Trophoblast cell (in vitro differentiated cells and primary cell): ENCODE measurements around the gene RBPJL.
"Not testable (repeated sequence)": the region's sequence is repeated elsewhere in the genome, so short reads cannot be mapped to it uniquely, and the experiment has no call there.

ENCODE experiments used
- DNase-seq, 2 donors: peaks; one replicate each; pipeline ENCODE4 v3.0.0-alpha.2; 2016
- H2AFZ ChIP-seq: 2 replicates; pipeline ENCODE4 v1.6.1; 2013; ENCODE audit warnings: low read length, moderate library complexity, mild to moderate bottlenecking; ENCODE audit not compliant: insufficient read depth, poor library complexity
- H2AK5ac ChIP-seq: 2 replicates; pipeline ENCODE4 v1.6.1; 2013; ENCODE audit warnings: mild to moderate bottlenecking, low read length
- H2BK120ac ChIP-seq: 2 replicates; pipeline ENCODE4 v1.6.1; 2013; ENCODE audit warnings: low read length, mild to moderate bottlenecking, moderate library complexity; ENCODE audit not compliant: insufficient read depth, poor library complexity
- H2BK12ac ChIP-seq: 2 replicates; pipeline ENCODE4 v1.6.1; 2013; ENCODE audit warnings: mild to moderate bottlenecking, low read length, moderate library complexity
- H2BK5ac ChIP-seq: 2 replicates; pipeline ENCODE4 v1.6.1; 2013; ENCODE audit warnings: low read length, low read depth, moderate library complexity, mild to moderate bottlenecking; ENCODE audit not compliant: poor library complexity
- H3K14ac ChIP-seq: 2 replicates; pipeline ENCODE4 v1.6.1; 2013; ENCODE audit warnings: mild to moderate bottlenecking, low read length
- H3K18ac ChIP-seq: 2 replicates; pipeline ENCODE4 v1.6.1; 2013; ENCODE audit warnings: mild to moderate bottlenecking, low read length
- H3K23ac ChIP-seq: 2 replicates; pipeline ENCODE4 v1.6.1; 2013; ENCODE audit warnings: low read length
- H3K27ac ChIP-seq: 2 replicates; pipeline ENCODE4 v1.5.1; 2013; ENCODE audit warnings: low read depth, mild to moderate bottlenecking, inconsistent platforms, low read length, moderate library complexity
- H3K27me3 ChIP-seq: 2 replicates; pipeline ENCODE4 v1.6.1; 2013; ENCODE audit warnings: inconsistent platforms, mild to moderate bottlenecking, low read length, moderate library complexity; ENCODE audit not compliant: insufficient read depth
- H3K36me3 ChIP-seq, 2 experiments: 1 replicate in 1 of 2; 2 replicates in 1 of 2; pipeline ENCODE4 v1.6.1; 2013; ENCODE audit warnings: low read length in 2 of 2, mild to moderate bottlenecking in 2 of 2, moderate library complexity in 1 of 2; ENCODE audit not compliant: insufficient read depth in 2 of 2, control insufficient read depth in 1 of 2
- H3K4ac ChIP-seq: 2 replicates; pipeline ENCODE4 v1.6.1; 2013; ENCODE audit warnings: low read depth, mild to moderate bottlenecking, low read length, moderate library complexity
- H3K4me1 ChIP-seq, 2 experiments: 1 replicate in 1 of 2; 2 replicates in 1 of 2; pipeline ENCODE4 v1.6.1; 2013; ENCODE audit warnings: low read length in 2 of 2, mild to moderate bottlenecking in 2 of 2, moderate library complexity in 1 of 2; ENCODE audit not compliant: insufficient read depth in 2 of 2, control insufficient read depth in 1 of 2
- H3K4me2 ChIP-seq: 2 replicates; pipeline ENCODE4 v1.6.1; 2013; ENCODE audit warnings: inconsistent platforms, mild to moderate bottlenecking, low read length, moderate library complexity
- H3K4me3 ChIP-seq: 2 replicates; pipeline ENCODE4 v1.5.1; 2013; ENCODE audit warnings: mild to moderate bottlenecking, low read depth, low read length, inconsistent platforms
- H3K79me1 ChIP-seq: one replicate; pipeline ENCODE4 v1.6.1; 2013; ENCODE audit warnings: low read length
- H3K79me2 ChIP-seq: 2 replicates; pipeline ENCODE4 v1.6.1; 2013; ENCODE audit warnings: low read length, mild to moderate bottlenecking; ENCODE audit not compliant: control insufficient read depth, insufficient read depth, poor library complexity
- H3K9ac ChIP-seq: 2 replicates; pipeline ENCODE4 v1.6.1; 2013; ENCODE audit warnings: mild to moderate bottlenecking, low read length
- H3K9me3 ChIP-seq: 2 replicates; pipeline ENCODE4 v1.6.1; 2013; ENCODE audit warnings: low read depth, mild to moderate bottlenecking, control low read depth, inconsistent platforms, low read length; ENCODE audit not compliant: insufficient read depth
- H4K12ac ChIP-seq: 2 replicates; pipeline ENCODE4 v1.6.1; 2013; ENCODE audit warnings: low read depth, mild to moderate bottlenecking, low read length, moderate library complexity
- H4K8ac ChIP-seq: 2 replicates; pipeline ENCODE4 v1.6.1; 2013; ENCODE audit warnings: low read depth, mild to moderate bottlenecking, low read length, moderate library complexity
- H4K91ac ChIP-seq: one replicate; pipeline ENCODE4 v1.6.1; 2013; ENCODE audit warnings: low read depth, mild to moderate bottlenecking, low read length, moderate library complexity
- WGBS: extraction: QIAGEN DNeasy Blood & Tissue Kit; methylation state at CpG from one replicate; pipeline ENCODE4 v1.1.7; 2013; ENCODE audit warnings: missing lambda C conversion rate; ENCODE audit not compliant: insufficient read length, insufficient coverage; ENCODE audit errors: extremely low coverage; 5-methylcytosine and 5-hydroxymethylcytosine counted together

Gene RBPJL

DNA sequence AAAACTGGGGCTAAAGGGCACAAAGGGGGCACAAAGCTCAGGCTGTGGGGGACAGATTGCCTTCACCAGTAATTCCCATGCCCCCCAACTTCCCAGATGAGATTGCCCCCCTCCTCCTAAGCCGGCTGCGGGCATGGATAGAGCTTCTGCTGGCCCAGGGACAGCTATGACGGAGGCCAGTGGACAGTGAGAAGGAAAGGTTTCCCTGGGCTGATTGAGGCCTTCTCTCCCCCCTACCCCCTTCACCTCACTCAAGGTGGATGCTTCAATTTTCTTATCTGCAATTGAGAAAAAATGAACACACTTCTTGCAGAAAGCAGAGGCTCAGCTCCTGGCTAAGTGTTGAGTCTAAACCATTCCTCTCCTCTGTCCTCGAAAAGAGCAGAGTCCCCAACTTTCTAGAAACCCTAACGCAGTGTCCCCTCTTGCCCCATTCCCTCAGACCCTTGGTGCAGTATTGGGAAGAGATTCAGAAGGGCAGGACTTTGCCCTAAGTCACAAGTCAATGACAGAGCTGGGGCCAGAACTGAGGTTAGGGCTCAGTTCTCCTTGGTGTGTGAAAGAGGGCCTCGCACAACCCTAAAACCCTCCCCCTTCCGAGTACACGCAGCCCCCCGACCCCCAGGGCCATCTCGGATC lies 40.8 kb downstream of the RBPJL start:
- Histone ChIP-seq H3K14ac (peak overlapping the region; percentile 87), H3K4ac (peak overlapping the region; percentile 93), H3K79me1 (peaks cover 47% of the 10 kb centered on the region), H4K12ac (no peak overlapping the region), H3K4me2 (peak overlapping the region; percentile 73), H3K36me3 (no peaks in the 10 kb centered on the region), H3K79me2 (peaks cover 32% of the 10 kb centered on the region), H3K4me3 (peak overlapping the region; percentile 84), H2BK12ac (peak overlapping the region; percentile 52), H3K27ac (peak overlapping the region; percentile 97), H4K91ac (peak overlapping the region; percentile 81), H3K23ac (no peak overlapping the region), H3K18ac (peak overlapping the region; percentile 73), H3K27me3 (no peaks in the 10 kb centered on the region), H3K9ac (peak overlapping the region; percentile 29), H4K8ac (peak overlapping the region; percentile 65), H3K4me1 (peaks cover 29 to 43% of the 10 kb centered on the region in 2 experiments), H2AK5ac (peak overlapping the region; percentile 76), H2BK5ac (peak overlapping the region; percentile 78), H2AFZ (peak overlapping the region; percentile 11), H2BK120ac (peak overlapping the region; percentile 59), H3K9me3 (no peaks in the 10 kb centered on the region)
- WGBS, result no CpG with 5 or more reads among the region's 10 CpGs
- DNase-seq, result peak; percentile 20 to 44

DNA sequence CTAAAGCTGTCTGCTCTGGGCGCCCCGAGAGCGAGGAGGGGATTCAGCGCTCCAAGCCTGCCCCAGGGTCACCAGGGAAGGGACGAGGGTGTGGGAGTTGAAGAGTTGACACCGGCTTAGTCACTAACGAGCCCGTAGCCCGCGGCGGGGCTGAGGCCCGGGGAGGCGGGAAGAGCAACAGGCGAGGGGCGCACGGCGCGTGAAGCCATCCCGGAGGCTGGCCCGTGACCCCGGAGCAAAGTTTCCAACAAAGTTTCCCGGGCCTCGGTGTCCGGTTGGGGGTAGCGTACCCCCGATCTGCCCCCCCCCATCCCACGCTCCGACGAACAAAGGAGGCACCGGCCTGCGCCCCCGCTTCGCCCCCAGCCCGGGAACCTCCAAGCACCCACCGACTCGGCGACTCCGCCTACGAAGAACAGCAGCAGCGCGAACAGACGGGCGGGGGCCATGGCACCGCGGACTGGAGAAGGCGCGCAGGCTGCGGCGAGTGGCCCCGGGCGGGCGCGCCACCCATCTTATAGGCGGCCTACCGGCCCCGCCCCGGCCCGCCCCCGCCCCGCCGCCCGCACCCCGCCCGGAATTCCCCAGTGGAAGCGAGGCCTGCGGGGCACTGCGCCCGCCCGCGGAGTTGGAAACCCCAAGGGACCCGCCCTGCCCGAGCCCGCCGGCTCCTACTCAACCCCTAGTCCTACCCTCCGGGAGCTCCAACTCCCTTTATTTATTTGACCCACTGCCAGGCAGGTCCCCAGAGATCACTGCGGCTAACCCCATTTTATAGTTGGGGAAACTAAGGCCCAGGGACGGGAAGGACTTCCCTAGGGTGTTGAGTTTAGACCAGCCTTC lies 41.5 kb downstream of the RBPJL start, which contains the start of gene SDC4:
TSS of gene SDC4 (minus strand) at position 489 of the 843 bp plus-strand sequence. CDS start at position 449, 40 bp downstream.
- H3K9ac ChIP-seq, result peak within 1 kb of the TSS; percentile 29
- H3K4me1 ChIP-seq, result peaks cover 25 to 36% of the 10 kb centered on the region in 2 experiments
- H3K79me1 ChIP-seq, result peaks cover 41% of the 10 kb centered on the region
- no peaks in the 10 kb centered on the region for H3K9me3 ChIP-seq
- H3K4ac ChIP-seq, result peak within 1 kb of the TSS; percentile 93
- peak within 1 kb of the TSS; percentile 97 for H3K27ac ChIP-seq
- H4K12ac ChIP-seq, result peak within 1 kb of the TSS; percentile 64
- H3K27me3 ChIP-seq, result no peaks in the 10 kb centered on the region
- peaks cover 29% of the 10 kb centered on the region for H3K79me2 ChIP-seq
- peak within 1 kb of the TSS; percentile 69 for H4K8ac ChIP-seq
- peak within 1 kb of the TSS; percentile 81 for H4K91ac ChIP-seq
- peak; percentile 75 to 80 for DNase-seq
- H2BK12ac ChIP-seq, result peak within 1 kb of the TSS; percentile 79
- no peaks in the 10 kb centered on the region for H3K36me3 ChIP-seq
- H3K18ac ChIP-seq, result peak within 1 kb of the TSS; percentile 73
- H2AK5ac ChIP-seq, result peak within 1 kb of the TSS; percentile 79
- peak within 1 kb of the TSS; percentile 73 for H3K4me2 ChIP-seq
- H3K23ac ChIP-seq, result no peak within 1 kb of the TSS
- peak within 1 kb of the TSS; percentile 87 for H3K14ac ChIP-seq
- peak within 1 kb of the TSS; percentile 78 for H2BK5ac ChIP-seq
- peak within 1 kb of the TSS; percentile 74 for H2BK120ac ChIP-seq
- no CpG with 5 or more reads among the region's 77 CpGs for WGBS
- H2AFZ ChIP-seq, result peak within 1 kb of the TSS; percentile 50
- H3K4me3 ChIP-seq, result peak within 1 kb of the TSS; percentile 84

DNA sequence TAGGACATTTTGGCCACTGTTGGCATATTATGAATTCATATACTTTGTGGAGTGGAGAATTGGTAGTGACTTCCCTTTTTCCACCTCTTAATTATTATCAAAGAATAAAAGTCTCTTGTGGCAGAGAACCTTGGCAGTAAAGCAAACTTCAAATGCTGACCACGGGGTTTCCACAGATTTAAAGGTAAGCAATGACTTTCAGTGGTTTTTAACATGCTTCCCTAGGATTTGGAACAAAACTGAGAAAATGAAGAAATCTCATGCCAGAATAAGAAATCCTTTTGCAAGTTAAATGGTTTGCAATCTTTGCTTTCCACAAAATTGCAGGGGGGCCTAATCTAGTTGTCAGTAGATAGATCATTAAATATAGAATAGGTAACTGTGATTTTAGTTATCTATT lies 43.6 kb downstream of the RBPJL start:
- Histone ChIP-seq H3K4me3 (no peak overlapping the region), H3K4me2 (no peak overlapping the region), H3K27me3 (no peaks in the 10 kb centered on the region), H3K36me3 (no peaks in the 10 kb centered on the region), H4K8ac (no peak overlapping the region), H2BK5ac (no peak overlapping the region), H3K9me3 (no peaks in the 10 kb centered on the region), H4K12ac (no peak overlapping the region), H3K23ac (no peak overlapping the region), H3K9ac (no peak overlapping the region), H3K14ac (no peak overlapping the region), H3K4me1 (peaks cover 13 to 22% of the 10 kb centered on the region in 2 experiments), H2BK120ac (no peak overlapping the region), H3K18ac (no peak overlapping the region), H2AK5ac (no peak overlapping the region), H3K79me2 (peaks cover 22% of the 10 kb centered on the region), H3K27ac (no peak overlapping the region), H3K4ac (no peak overlapping the region), H2BK12ac (no peak overlapping the region), H3K79me1 (peaks cover 26% of the 10 kb centered on the region), H4K91ac (no peak overlapping the region), H2AFZ (no peak overlapping the region)
- DNase-seq, result no peak
- WGBS, result no CpG with 5 or more reads among the region's 1 CpG

DNA sequence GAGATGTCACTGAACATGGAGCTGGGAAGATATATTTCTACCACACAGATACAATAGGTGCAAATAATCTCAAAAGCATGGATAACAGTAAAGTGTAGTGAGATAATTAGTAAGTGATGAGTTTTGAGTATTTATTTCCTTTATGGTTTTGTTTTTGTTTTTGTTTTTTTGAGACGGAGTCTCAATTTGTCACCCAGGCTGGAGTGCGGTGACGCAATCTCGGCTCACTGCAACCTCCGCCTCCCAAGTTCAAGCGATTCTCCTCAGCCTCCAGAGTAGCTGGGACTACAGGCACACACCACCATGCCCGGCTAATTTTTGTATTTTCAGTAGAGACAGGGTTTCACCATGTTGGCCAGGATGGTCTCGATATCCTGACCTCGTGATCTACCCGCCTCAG lies 44.2 kb downstream of the RBPJL start:
- H3K4me2 ChIP-seq, H3K36me3 ChIP-seq, H3K18ac ChIP-seq, H3K27ac ChIP-seq, H2BK5ac ChIP-seq, H3K4me3 ChIP-seq, DNase-seq, H3K9ac ChIP-seq, H2AFZ ChIP-seq, H3K27me3 ChIP-seq, H4K8ac ChIP-seq, H3K14ac ChIP-seq, H3K4ac ChIP-seq, H2BK120ac ChIP-seq, H3K9me3 ChIP-seq, H4K12ac ChIP-seq, H4K91ac ChIP-seq, H2AK5ac ChIP-seq, H3K23ac ChIP-seq, H2BK12ac ChIP-seq: not testable (repeated sequence)
- 100% methylated on average over 1 of the region's 10 CpGs for WGBS
- peaks cover 20% of the 10 kb centered on the region for H3K79me1 ChIP-seq
- H3K4me1 ChIP-seq, result peaks cover 9 to 17% of the 10 kb centered on the region in 2 experiments
- peaks cover 17% of the 10 kb centered on the region for H3K79me2 ChIP-seq
